ENCODE results near the gene E2F4. TPM values are rescaled to one million over a fixed set of nuclear protein-coding genes. Genes with fewer than 3 reads are reported as not detected.
A peak's percentile ranks its signal among the peaks of the same experiment; 100 is the strongest.

Gene E2F4
- total and polyA plus RNA-seq, 10 of the 15 experiments (the other 5 are each of a cell fraction or from before 2014, with no cell fraction given) = 11.7 to 132 (median 95.9) TPM

DNA sequence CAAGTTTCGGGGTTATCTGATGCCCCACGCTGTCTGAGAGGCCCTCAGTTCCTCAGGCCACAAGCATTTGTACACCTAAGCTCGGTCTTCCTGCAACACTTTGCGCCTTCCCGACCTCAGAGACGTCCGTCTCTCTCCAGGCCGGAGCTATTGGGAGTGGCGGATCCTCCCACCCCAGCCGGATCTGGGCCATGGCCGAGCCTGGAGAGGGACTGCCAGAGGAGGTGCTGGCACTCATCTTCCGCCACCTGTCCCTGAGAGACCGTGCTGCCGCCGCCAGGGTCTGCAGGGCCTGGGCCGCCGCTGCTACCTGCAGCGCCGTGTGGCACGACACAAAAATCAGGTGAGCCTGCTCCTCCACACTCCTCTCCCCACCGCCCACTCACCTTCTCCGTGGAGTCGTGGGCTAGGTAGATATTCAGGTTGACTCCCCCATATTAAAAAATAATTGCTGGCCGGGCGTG lies 30.3 kb upstream of the E2F4 start:
- intact Hi-C loops (cut with micrococcal nuclease; ENCODE audit: unreplicated experiment) (no loop called here), in situ Hi-C loops (cut with MboI) (no loop called here)
- ChIA-PET RAD21 (ENCODE audit: unreplicated experiment) (interaction anchor here (0.9 to 5.2 kb wide), 4 partner anchors 8 to 131 kb away, joined by 3 to 48 read pairs (median 6); partner anchors contain the start of gene NOL3), CTCF (interaction anchor here (0.6 to 5.3 kb wide), 9 partner anchors 7 to 208 kb away, joined by 3 to 60 read pairs (median 4); partner anchors contain the start of gene NOL3), SMC1A (ENCODE audit: uncharacterized antibody, unreplicated experiment) (interaction anchor here (1.2 to 5.2 kb wide), 4 partner anchors 8 to 61 kb away, joined by 4 to 48 read pairs (median 6); partner anchors contain the start of gene NOL3), POLR2A (interaction anchor here (4.6 to 8.2 kb wide), 3 partner anchors 12 to 134 kb away, joined by 23 to 137 read pairs (median 44); partner anchors contain the start of genes FHOD1 and NOL3)
- H3K9me3 ChIP-seq (replicated peaks; ENCODE audit: control insufficient read depth, insufficient read depth, low read length) = no peaks in the 10 kb centered on the region; the same call in 2 of the 3 replicates
- DNase-seq (ENCODE audit: low read depth, low spot score) (no peak), FAIRE-seq (no peak), ATAC-seq (no peak)
- peaks cover 6% of the 10 kb centered on the region; the same call in 1 of the 2 replicates for H4K20me1 ChIP-seq (ENCODE audit: control insufficient read depth, insufficient read depth)
- BruUV-seq (replicated peaks) = no TSS peak
- H3K27ac ChIP-seq (ENCODE audit: control insufficient read depth, insufficient read depth) = no peak overlapping the region
- peak overlapping the region; percentile 95; the same call in 1 of the 2 replicates for H3K4me3 ChIP-seq
- H3K27me3 ChIP-seq (replicated peaks in 1 of 2; ENCODE audit: control insufficient read depth in 2 of 2, insufficient read depth in 2 of 2, low read length in 1 of 2) = peaks cover 2 to 18% of the 10 kb centered on the region in 2 experiments
- H3K9ac ChIP-seq (ENCODE audit: control insufficient read depth, insufficient read depth, low read length) = no peak overlapping the region
- peaks cover 53% of the 10 kb centered on the region for H3K4me1 ChIP-seq (ENCODE audit: control insufficient read depth, insufficient read depth, low read length)
- peak overlapping the region; percentile 82 for H3K4me2 ChIP-seq (ENCODE audit: control insufficient read depth, insufficient read depth)
- H3K79me2 ChIP-seq (ENCODE audit: control insufficient read depth, insufficient read depth, low read length) = peaks cover 11% of the 10 kb centered on the region
- no peaks in the 10 kb centered on the region for H3K36me3 ChIP-seq (ENCODE audit: control insufficient read depth in 2 of 2, insufficient read depth in 2 of 2, low read length in 1 of 2)
- H2AFZ ChIP-seq (ENCODE audit: control insufficient read depth, low read depth, low read length) = no peak overlapping the region
- 87% methylated on average over 25 of the region's 25 CpGs for WGBS (ENCODE audit: insufficient coverage, insufficient replicate concordance, low lambda C conversion rate, missing lambda C conversion rate)
- TF ChIP-seq ATF2 (IDR thresholded peaks at IDR 0.05; ENCODE audit: low read length) (no peak), TCF3 (IDR thresholded peaks at IDR 0.05; ENCODE audit: borderline replicate concordance, insufficient read depth, low read depth, low read length) (no peak), NRF1 (conservative IDR thresholded peaks at IDR 0.05; ENCODE audit: low read depth, low read length) (no peak), EP300 (IDR thresholded peaks at IDR 0.05; ENCODE audit: borderline replicate concordance in 1 of 2, control insufficient read depth in 1 of 2, low read depth in 2 of 2, low read length in 2 of 2) (no peak), MEF2A (IDR thresholded peaks at IDR 0.05; ENCODE audit: insufficient read depth, low read depth, low read length) (no peak), SREBF2 (IDR thresholded peaks at IDR 0.05; ENCODE audit: low read length) (no peak), TCF12 (IDR thresholded peaks at IDR 0.05; ENCODE audit: low read depth, low read length) (no peak), POU2F2 (IDR thresholded peaks at IDR 0.05; ENCODE audit: borderline replicate concordance, low read depth, low read length) (no peak), CBX5 (IDR thresholded peaks at IDR 0.05; ENCODE audit: low read depth) (no peak), STAT3 (IDR thresholded peaks at IDR 0.05; ENCODE audit: low read depth, low read length) (no peak), SKIL (IDR thresholded peaks at IDR 0.05; ENCODE audit: low read depth, poor library complexity, severe bottlenecking) (no peak), SUPT20H (IDR thresholded peaks at IDR 0.05; ENCODE audit: borderline replicate concordance, control insufficient read depth, low read depth, low read length) (no peak), ZNF207 (IDR thresholded peaks at IDR 0.05; ENCODE audit: borderline replicate concordance) (no peak), RCOR1 (conservative IDR thresholded peaks at IDR 0.05; ENCODE audit: low read depth, low read length) (no peak)
- TF ChIP-seq, protein P1, sequence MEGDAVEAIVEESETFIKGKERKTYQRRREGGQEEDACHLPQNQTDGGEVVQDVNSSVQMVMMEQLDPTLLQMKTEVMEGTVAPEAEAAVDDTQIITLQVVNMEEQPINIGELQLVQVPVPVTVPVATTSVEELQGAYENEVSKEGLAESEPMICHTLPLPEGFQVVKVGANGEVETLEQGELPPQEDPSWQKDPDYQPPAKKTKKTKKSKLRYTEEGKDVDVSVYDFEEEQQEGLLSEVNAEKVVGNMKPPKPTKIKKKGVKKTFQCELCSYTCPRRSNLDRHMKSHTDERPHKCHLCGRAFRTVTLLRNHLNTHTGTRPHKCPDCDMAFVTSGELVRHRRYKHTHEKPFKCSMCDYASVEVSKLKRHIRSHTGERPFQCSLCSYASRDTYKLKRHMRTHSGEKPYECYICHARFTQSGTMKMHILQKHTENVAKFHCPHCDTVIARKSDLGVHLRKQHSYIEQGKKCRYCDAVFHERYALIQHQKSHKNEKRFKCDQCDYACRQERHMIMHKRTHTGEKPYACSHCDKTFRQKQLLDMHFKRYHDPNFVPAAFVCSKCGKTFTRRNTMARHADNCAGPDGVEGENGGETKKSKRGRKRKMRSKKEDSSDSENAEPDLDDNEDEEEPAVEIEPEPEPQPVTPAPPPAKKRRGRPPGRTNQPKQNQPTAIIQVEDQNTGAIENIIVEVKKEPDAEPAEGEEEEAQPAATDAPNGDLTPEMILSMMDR (IDR thresholded peaks at IDR 0.05 in 2 of 3, conservative IDR thresholded peaks at IDR 0.05 in 1 of 3; ENCODE audit: control insufficient read depth in 2 of 3, extremely low read depth in 1 of 3, insufficient read depth in 1 of 3, low read depth in 3 of 3, low read length in 3 of 3) = no peak
- TF ChIP-seq, protein P2, sequence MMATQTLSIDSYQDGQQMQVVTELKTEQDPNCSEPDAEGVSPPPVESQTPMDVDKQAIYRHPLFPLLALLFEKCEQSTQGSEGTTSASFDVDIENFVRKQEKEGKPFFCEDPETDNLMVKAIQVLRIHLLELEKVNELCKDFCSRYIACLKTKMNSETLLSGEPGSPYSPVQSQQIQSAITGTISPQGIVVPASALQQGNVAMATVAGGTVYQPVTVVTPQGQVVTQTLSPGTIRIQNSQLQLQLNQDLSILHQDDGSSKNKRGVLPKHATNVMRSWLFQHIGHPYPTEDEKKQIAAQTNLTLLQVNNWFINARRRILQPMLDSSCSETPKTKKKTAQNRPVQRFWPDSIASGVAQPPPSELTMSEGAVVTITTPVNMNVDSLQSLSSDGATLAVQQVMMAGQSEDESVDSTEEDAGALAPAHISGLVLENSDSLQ (IDR thresholded peaks at IDR 0.05) = no peak
